Esophagus muscularis mucosa (tissue), 3 donors: ENCODE measurements around the gene NT5C3A.

Experiments
- CTCF ChIP-seq, 3 experiments: fragments of 200-600 bp in 2 of 3; fragments of 450-650 bp in 1 of 3; sonication (generic) in 2 of 3; IDR thresholded peaks; one replicate each; pipeline ENCODE4 v1.5.1; 2017 to 2019; ENCODE audit warnings: antibody characterized with exemption in 3 of 3, mild to moderate bottlenecking in 2 of 3, moderate library complexity in 1 of 3
- POLR2A ChIP-seq: fragments of 450-650 bp; IDR thresholded peaks from one replicate; pipeline ENCODE4 v1.6.1; 2017; ENCODE audit warnings: antibody characterized with exemption, moderate library complexity, mild to moderate bottlenecking, low read depth

- TF ChIP-seq POLR2A (no peak), CTCF (IDR thresholded peaks at IDR 0.05) (no peak)
These were observed 8.2 kb downstream of the NT5C3A start for GRCh38 chr7:33054261-33054964.
